ENCODE measurements around the gene PRIM1.
A peak's percentile ranks its signal among the peaks of the same experiment; 100 is the strongest.

- peak; percentile 94 for TF ChIP-seq POLR2A (IDR thresholded peaks at IDR 0.05; ENCODE audit: low read length)
- TF ChIP-seq CTCF (IDR thresholded peaks at IDR 0.05), result no peak
Observed at GRCh38 chr12:56724972-56725722, 27.0 kb downstream of the PRIM1 start, which contains the start of gene NACA.

All from A549 (cell line).